ENCODE results near the gene MAGI1.

DNA sequence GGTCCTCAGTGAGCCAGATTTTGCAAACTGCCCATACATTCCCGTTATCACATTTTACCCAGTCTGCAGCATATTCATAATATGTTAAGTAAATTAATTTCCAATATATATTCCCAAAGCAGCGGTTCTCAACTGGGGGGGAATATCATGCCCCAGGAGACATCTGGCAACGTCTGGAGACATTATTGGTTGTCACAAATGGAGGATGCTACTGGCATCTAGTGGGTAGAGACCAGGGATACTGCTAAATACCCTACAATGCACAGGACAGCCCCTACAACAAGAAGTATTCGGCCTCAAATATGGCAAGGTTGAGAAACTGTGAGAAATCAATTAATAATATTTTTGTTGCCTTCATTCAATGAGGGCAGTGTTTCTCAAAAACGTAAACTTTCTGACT lies 280.3 kb downstream of the MAGI1 start:
- TF ChIP-seq CTCF (conservative IDR thresholded peaks at IDR 0.05; ENCODE audit: low read length) (no peak), EZH2phosphoT487 (IDR thresholded peaks at IDR 0.05; ENCODE audit: borderline replicate concordance) (no peak)

All from Loucy (cell line).